WTC11 (cell line): ENCODE measurements around the gene VSIG2. TPM values are rescaled to one million over a fixed set of nuclear protein-coding genes. Genes with fewer than 3 reads are reported as not detected.

Experiments used
- ATAC-seq: fragments of 200-7000 bp; cut with Tn5 transposase; 2 replicates; pipeline ENCODE4 v1.10.0; 2021; ENCODE audit warnings: mild to moderate bottlenecking, moderate library complexity
- CTCF ChIA-PET: fragments of 300-600 bp; sonication (Branson Sonifier 250); formaldehyde crosslinking; loops from one replicate; lab custom pipeline; 2021; ENCODE audit warnings: antibody characterized with exemption; lab: Charles Lee
- POLR2A ChIA-PET: fragments of 350-600 bp; sonication (Branson Sonifier 250); formaldehyde crosslinking; loops from one replicate; lab custom pipeline; 2021; ENCODE audit warnings: antibody characterized with exemption; lab: Charles Lee
- DNase-seq: peaks from one replicate; pipeline ENCODE4 v3.0.0; 2021; ENCODE audit warnings: low spot score
- H3K27ac Mint-ChIP-seq: 2 replicates; pipeline ENCODE4 v1.8.0; 2021; ENCODE audit warnings: mixed read lengths
- H3K27me3 Mint-ChIP-seq: 2 replicates; pipeline ENCODE4 v1.8.0; 2021; ENCODE audit warnings: low read depth, mild to moderate bottlenecking, moderate library complexity, mixed read lengths
- H3K36me3 Mint-ChIP-seq: 2 replicates; pipeline ENCODE4 v1.8.0; 2021; ENCODE audit warnings: mixed read lengths
- H3K4me1 Mint-ChIP-seq: 2 replicates; pipeline ENCODE4 v1.8.0; 2022; ENCODE audit warnings: mixed read lengths
- H3K4me3 Mint-ChIP-seq: 2 replicates; pipeline ENCODE4 v1.8.0; 2021; ENCODE audit warnings: mild to moderate bottlenecking, moderate library complexity, mixed read lengths
- H3K9me3 Mint-ChIP-seq: 2 replicates; pipeline ENCODE4 v1.8.0; 2021; ENCODE audit warnings: mixed read lengths
- ATF6 ChIP-seq: sonication (generic); formaldehyde crosslinking; IDR thresholded peaks from 2 replicates; pipeline ENCODE4 v1.8.1; 2023; ENCODE audit warnings: mild to moderate bottlenecking, missing genetic modification reagents
- CTCF ChIP-seq: fragments of 200-600 bp; IDR thresholded peaks from 2 replicates; pipeline ENCODE4 v1.8.0; 2022; ENCODE audit warnings: antibody characterized with exemption
- E2F4 ChIP-seq: sonication (generic); formaldehyde crosslinking; IDR thresholded peaks from 2 replicates; pipeline ENCODE4 v1.8.1; 2022; ENCODE audit warnings: low read depth, mild to moderate bottlenecking, moderate library complexity, missing genetic modification reagents, borderline replicate concordance
- FOXK1 ChIP-seq: sonication (generic); formaldehyde crosslinking; IDR thresholded peaks from 2 replicates; pipeline ENCODE4 v1.8.0; 2022; ENCODE audit warnings: mild to moderate bottlenecking, moderate library complexity, missing genetic modification reagents
- FOXP4 ChIP-seq: sonication (generic); formaldehyde crosslinking; IDR thresholded peaks from 2 replicates; pipeline ENCODE4 v1.8.0; 2022; ENCODE audit warnings: mild to moderate bottlenecking, missing genetic modification reagents
- IRF1 ChIP-seq: sonication (generic); formaldehyde crosslinking; IDR thresholded peaks from 2 replicates; pipeline ENCODE4 v1.8.0; 2023; ENCODE audit warnings: missing genetic modification reagents
- IRF2 ChIP-seq: sonication (generic); formaldehyde crosslinking; IDR thresholded peaks from 2 replicates; pipeline ENCODE4 v1.8.0; 2022; ENCODE audit warnings: low read depth, missing genetic modification reagents, borderline replicate concordance
- JAZF1 ChIP-seq: fragments of 250-450 bp; sonication (Bioruptor Pico); IDR thresholded peaks from 2 replicates; pipeline ENCODE4 v1.9.0; 2021; ENCODE audit warnings: moderate library complexity, mild to moderate bottlenecking, inconsistent platforms
- JUN ChIP-seq: sonication (generic); formaldehyde crosslinking; IDR thresholded peaks from 2 replicates; pipeline ENCODE4 v1.8.0; 2023; ENCODE audit warnings: mild to moderate bottlenecking, missing genetic modification reagents
- KAT7 ChIP-seq: sonication (generic); formaldehyde crosslinking; IDR thresholded peaks from 2 replicates; pipeline ENCODE4 v1.8.1; 2023; ENCODE audit warnings: missing genetic modification reagents, mild to moderate bottlenecking, borderline replicate concordance
- RORB ChIP-seq: fragments of 250-450 bp; sonication (Bioruptor Pico); IDR thresholded peaks from 2 replicates; pipeline ENCODE4 v1.9.0; 2021; ENCODE audit warnings: mild to moderate bottlenecking
- SP1 ChIP-seq: sonication (generic); formaldehyde crosslinking; conservative IDR thresholded peaks from 2 replicates; pipeline ENCODE4 v1.8.1; 2022; ENCODE audit warnings: missing genetic modification reagents
- TCF7 ChIP-seq: sonication (generic); formaldehyde crosslinking; IDR thresholded peaks from 2 replicates; pipeline ENCODE4 v1.8.0; 2022; ENCODE audit warnings: mild to moderate bottlenecking, low read depth, missing genetic modification reagents, moderate library complexity
- TEAD1 ChIP-seq: sonication (generic); formaldehyde crosslinking; IDR thresholded peaks from 2 replicates; pipeline ENCODE4 v1.8.0; 2022; ENCODE audit warnings: mild to moderate bottlenecking, missing genetic modification reagents
- USF1 ChIP-seq: sonication (generic); formaldehyde crosslinking; IDR thresholded peaks from 2 replicates; pipeline ENCODE4 v1.8.0; 2022; ENCODE audit warnings: mild to moderate bottlenecking, missing genetic modification reagents
- USF2 ChIP-seq: sonication (generic); formaldehyde crosslinking; IDR thresholded peaks from 2 replicates; pipeline ENCODE4 v1.8.1; 2023; ENCODE audit warnings: mild to moderate bottlenecking, missing genetic modification reagents, moderate library complexity
- ZBTB21 ChIP-seq: sonication (generic); formaldehyde crosslinking; IDR thresholded peaks from 2 replicates; pipeline ENCODE4 v1.8.1; 2023; ENCODE audit warnings: mild to moderate bottlenecking, missing genetic modification reagents, borderline replicate concordance
- ZNF138 ChIP-seq: sonication (generic); formaldehyde crosslinking; conservative IDR thresholded peaks from 2 replicates; pipeline ENCODE4 v1.8.1; 2022; ENCODE audit warnings: mild to moderate bottlenecking, moderate library complexity, missing genetic modification reagents
- ZNF281 ChIP-seq: sonication (generic); formaldehyde crosslinking; IDR thresholded peaks from 2 replicates; pipeline ENCODE4 v1.8.0; 2023; ENCODE audit warnings: mild to moderate bottlenecking, missing genetic modification reagents
- total RNA-seq: library from RNA; stranded (reverse); gene quantifications from 3 replicates; pipeline ENCODE4 v1.2.3, GENCODE V29; 2021

Gene VSIG2
- total RNA-seq, 1 experiment from 2014 or later = 0.79 TPM

- H3K27ac Mint-ChIP-seq = no peak overlapping the region
- no peaks in the 10 kb centered on the region for H3K9me3 Mint-ChIP-seq
- no peaks in the 10 kb centered on the region for H3K36me3 Mint-ChIP-seq
- ChIA-PET POLR2A (interaction anchor here (0.6 to 0.7 kb wide), 2 partner anchors 9 to 764 kb away, joined by 3 to 4 read pairs; no protein-coding TSS in a partner anchor), CTCF (interaction anchor here (0.7 to 3.7 kb wide), 13 partner anchors 10 to 124 kb away, joined by 3 to 26 read pairs (median 4); partner anchors contain the start of genes ESAM, ROBO3, SIAE and SPA17)
- peak overlapping the region; percentile 77 for H3K4me3 Mint-ChIP-seq
- TF ChIP-seq USF1 (CRISPR knock-in tag) (peak; percentile 74), JUN (CRISPR knock-in tag) (no peak), USF2 (CRISPR knock-in tag) (peak; percentile 77)
- H3K27me3 Mint-ChIP-seq = peaks cover 100% of the 10 kb centered on the region
- H3K4me1 Mint-ChIP-seq = peaks cover 45% of the 10 kb centered on the region
- DNase-seq = no peak
- ATAC-seq = peak; percentile 53
Observed at GRCh38 chr11:124752471-124753102, 532 bp upstream of the VSIG2 start.

GRCh38 chr11:124751391-124751740, 689 bp downstream of the VSIG2 start:
- TF ChIP-seq TCF7 (CRISPR knock-in tag) = no peak
- TF ChIP-seq FOXP4 = no peak
- no peak for TF ChIP-seq JAZF1 (CRISPR knock-in tag)
- no peak for TF ChIP-seq FOXK1 (CRISPR knock-in tag)
- no peak for TF ChIP-seq ZNF281
- TF ChIP-seq TEAD1 = no peak
- no peak for TF ChIP-seq ZBTB21 (CRISPR knock-in tag)
- no peaks in the 10 kb centered on the region for H3K9me3 Mint-ChIP-seq
- H3K36me3 Mint-ChIP-seq = no peaks in the 10 kb centered on the region
- peaks cover 44% of the 10 kb centered on the region for H3K4me1 Mint-ChIP-seq
- H3K4me3 Mint-ChIP-seq = peak overlapping the region; percentile 77
- no peak for ATAC-seq
- ChIA-PET POLR2A (interaction anchor here (0.7 kb wide), 1 partner anchor 10 kb away, joined by 3 read pairs; no protein-coding TSS in a partner anchor), CTCF (interaction anchor here (0.5 to 3.7 kb wide), 7 partner anchors 11 to 115 kb away, joined by 3 to 26 read pairs (median 6); partner anchors contain the start of genes ESAM and NRGN)
- peak; percentile 22 for DNase-seq
- H3K27me3 Mint-ChIP-seq = peaks cover 100% of the 10 kb centered on the region
- H3K27ac Mint-ChIP-seq = no peak overlapping the region

GRCh38 chr11:124749912-124750311, 2.1 kb downstream of the VSIG2 start:
- peaks cover 45% of the 10 kb centered on the region for H3K4me1 Mint-ChIP-seq
- H3K27me3 Mint-ChIP-seq = peaks cover 100% of the 10 kb centered on the region
- no peak overlapping the region for H3K27ac Mint-ChIP-seq
- DNase-seq (no peak), ATAC-seq (no peak)
- no peaks in the 10 kb centered on the region for H3K36me3 Mint-ChIP-seq
- POLR2A ChIA-PET = no interaction called here
- H3K4me3 Mint-ChIP-seq = no peak overlapping the region
- no peaks in the 10 kb centered on the region for H3K9me3 Mint-ChIP-seq
- CTCF ChIA-PET = interaction anchor here (1.3 to 3.7 kb wide), 3 partner anchors 10 to 117 kb away, joined by 3 to 26 read pairs (median 6); partner anchors contain the start of genes ESAM and NRGN
- TF ChIP-seq E2F4 (CRISPR knock-in tag) = no peak
- TF ChIP-seq RORB (CRISPR knock-in tag) = no peak
- no peak for TF ChIP-seq ATF6 (CRISPR knock-in tag)
- no peak for TF ChIP-seq KAT7 (CRISPR knock-in tag)
- no peak for TF ChIP-seq CTCF
- TF ChIP-seq ZNF138 (CRISPR knock-in tag) = no peak
- TF ChIP-seq SP1 (CRISPR knock-in tag) = no peak
- TF ChIP-seq IRF1 (CRISPR knock-in tag) = no peak
- TF ChIP-seq IRF2 (CRISPR knock-in tag) = no peak
